ENCODE data around the gene ATP1A1.

ATP1A1 gene

DNA sequence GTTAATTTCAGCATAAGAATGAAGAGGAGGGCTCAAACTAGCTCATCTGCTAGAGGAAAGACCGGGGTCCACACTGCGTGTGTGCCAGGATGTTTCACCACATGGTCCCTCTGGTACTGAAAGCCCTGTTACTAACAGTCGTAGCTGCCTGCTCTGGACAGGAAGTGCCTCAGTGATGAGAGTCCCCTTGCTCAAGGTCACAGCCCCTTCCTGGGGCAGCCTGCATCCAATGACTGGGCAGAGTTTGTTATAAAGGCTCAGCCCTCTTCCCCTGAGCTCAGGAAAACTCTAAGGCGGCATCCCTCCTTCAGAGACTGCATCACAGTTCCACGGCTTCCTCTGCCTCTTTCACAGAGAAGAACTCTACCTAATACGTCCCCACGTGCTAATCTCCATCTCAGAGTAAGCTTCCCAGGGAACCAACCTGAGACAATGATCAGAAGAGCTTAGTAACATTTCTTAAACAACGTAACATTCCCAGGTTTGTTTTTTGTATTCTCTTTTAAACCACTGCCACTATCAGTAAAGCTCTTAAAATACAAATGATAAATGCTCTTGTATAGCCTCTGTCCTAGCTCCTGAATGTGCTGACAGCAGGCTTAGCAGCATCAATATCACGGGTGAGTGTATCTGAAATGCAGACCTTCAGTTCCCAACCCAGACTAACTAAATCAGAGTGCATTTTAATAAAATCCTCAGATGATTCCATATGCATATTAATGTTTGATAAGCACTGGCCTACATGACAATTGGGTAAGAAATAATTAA is 38.0 kb upstream of the ATP1A1 start:
- TF ChIP-seq POLR2A (IDR thresholded peaks at IDR 0.05; ENCODE audit: low read depth, low read length): no peak
- DNase-seq (ENCODE audit: insufficient read length, low spot score): no peak
- FAIRE-seq: no peak

DNA sequence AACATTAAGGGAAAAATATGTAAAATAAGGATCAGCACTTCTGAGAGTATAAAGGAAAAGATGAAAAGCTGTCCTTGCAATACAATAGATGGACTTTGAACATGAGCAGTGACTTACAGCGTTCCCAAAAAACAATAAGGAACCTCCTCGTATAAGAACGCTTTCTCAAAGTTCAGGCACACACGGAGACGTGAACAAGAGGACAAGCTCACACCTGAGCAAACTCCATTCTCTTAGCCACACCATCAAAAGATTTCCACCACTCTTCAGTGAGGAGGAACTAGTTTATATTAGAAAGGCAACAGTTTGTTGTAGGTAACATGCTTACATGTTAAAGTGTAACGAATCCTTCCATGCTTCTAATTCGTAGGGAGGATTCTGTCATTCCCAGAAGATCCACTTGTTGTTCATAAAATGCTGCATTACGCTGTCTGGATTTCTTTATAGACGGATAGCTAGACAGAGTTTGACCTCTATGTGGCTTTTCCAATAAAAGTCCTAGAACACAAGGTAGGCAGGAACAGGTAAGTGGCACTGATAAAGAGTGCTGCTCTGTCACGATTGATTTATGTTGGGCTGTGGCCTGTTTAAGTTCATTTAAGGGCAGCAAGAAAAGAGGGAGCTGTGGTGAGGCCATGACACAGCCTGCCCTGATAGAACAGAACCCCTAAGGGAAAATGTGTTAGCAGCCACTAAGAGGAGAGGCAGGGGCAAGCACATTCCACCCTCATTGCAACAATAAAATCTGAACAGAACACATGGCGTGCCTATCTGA is 37.0 kb upstream of the ATP1A1 start:
- DNase-seq (ENCODE audit: insufficient read length, low spot score) (no peak), FAIRE-seq (no peak)
- no peak for TF ChIP-seq POLR2A (IDR thresholded peaks at IDR 0.05; ENCODE audit: low read depth, low read length)

DNA sequence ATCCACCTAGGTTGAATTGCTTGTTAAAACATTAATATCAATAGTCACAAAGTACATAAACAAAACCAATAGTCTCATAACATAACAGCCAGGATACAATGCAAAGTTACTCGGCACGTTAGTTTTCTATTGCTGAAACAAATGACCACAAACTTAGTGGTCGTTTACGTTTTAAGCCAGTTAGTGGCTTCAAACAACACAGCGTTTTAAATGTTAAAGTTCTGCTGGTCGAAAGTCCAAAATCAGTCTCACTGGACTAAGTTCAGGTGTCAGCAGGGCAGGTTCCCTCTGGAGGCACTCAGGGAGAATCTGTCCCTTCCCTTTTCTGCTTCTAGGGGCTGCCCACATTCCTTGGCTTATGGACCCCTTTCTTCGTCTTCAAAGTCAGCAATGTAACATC is 35.6 kb upstream of the ATP1A1 start:
- FAIRE-seq: no peak
- no peak for DNase-seq (ENCODE audit: insufficient read length, low spot score)
- TF ChIP-seq POLR2A (IDR thresholded peaks at IDR 0.05; ENCODE audit: low read depth, low read length): no peak

DNA sequence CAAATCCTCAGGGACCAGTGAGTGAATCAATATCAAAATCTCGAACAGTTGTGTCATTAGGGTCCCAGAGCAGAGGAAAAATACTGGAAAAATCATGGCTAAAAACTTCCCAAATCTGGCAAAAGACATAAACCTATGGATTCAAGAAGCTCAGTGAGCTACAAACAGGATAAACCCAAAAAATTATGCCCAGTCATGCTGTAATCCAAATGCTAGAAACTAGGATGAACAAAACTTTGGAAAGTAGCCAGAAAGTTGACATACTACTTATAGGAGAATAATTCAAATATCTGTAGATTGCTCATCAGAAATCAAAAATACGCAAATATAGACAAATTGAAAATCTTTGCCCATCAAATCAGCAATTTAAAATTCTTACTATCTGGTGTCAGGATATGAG is 34.6 kb upstream of the ATP1A1 start:
- FAIRE-seq (no peak), DNase-seq (ENCODE audit: insufficient read length, low spot score) (no peak)
- no peak for TF ChIP-seq POLR2A (IDR thresholded peaks at IDR 0.05; ENCODE audit: low read depth, low read length)

DNA sequence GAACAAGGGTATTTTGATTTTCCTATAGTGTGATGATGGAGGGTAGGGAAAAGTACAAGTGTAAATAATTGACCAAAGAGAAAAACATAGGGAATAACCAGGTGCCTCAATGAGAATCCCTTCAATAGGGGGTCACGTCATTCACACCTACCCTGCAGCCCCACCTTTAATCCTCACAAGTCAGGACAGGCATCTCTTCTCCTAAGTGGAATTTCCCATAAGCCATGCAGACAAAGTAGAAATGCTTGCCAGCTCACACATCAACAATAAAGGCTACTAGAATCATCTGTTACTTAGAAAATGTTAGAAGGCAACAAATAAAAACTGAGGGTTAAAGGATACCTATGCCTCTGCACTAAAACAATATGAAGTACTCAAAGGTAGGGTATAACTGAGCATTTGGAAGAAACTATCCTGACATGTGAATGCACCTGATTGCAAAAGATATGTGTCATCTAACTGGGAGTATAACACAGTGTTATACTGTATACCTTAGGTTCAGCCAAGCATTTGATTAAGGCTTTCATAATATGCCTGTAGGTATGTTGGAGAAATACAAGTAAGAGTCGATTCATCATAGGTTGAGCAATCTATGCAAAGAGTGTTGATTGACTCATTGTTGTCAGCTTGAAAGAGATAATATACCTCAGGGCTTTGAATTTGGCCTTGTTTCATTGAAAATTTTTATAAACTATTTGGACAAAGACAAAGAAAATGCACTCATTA is 32.4 kb upstream of the ATP1A1 start:
- TF ChIP-seq POLR2A (IDR thresholded peaks at IDR 0.05; ENCODE audit: low read depth, low read length): no peak
- FAIRE-seq (no peak), DNase-seq (ENCODE audit: insufficient read length, low spot score) (no peak)

DNA sequence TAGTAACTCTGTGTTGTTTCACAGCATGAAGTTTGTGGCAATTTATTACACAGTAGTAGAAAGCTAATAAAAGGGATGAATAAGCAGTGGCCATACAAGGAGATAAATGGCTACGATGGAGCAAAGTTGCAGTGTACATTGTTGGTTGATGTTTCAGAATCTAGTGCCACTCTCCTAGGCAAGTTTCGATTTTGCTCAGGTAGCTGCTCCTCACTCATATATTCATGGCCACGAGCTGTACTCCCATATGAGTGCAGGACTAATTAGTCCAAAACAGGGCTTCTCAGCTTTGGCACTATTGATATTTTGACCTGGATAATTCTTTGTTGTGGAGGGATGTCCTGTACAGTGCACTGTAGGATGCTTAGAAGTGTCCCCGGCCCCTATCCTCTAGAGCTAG is 30.0 kb upstream of the ATP1A1 start:
- no peak for DNase-seq (ENCODE audit: insufficient read length, low spot score)
- TF ChIP-seq POLR2A (IDR thresholded peaks at IDR 0.05; ENCODE audit: low read depth, low read length): no peak
- no peak for FAIRE-seq

DNA sequence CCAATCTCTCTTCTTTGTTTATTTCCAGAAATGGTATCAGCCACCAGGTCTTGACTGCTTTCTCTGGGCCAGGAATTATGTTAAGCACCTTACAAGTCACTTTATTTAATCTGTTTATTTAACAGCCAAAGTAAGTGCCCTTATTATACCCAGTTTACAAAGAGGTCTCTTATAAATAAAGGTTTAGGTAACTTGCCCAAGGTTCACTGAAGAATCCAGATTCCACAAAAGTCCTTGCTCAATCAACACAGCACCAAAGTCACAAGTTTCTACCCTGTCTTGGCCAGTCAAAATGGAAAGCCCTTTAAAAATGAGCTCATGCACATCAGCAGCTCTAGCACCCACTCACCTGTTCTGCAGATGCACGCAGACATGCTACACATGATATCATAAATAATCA is 28.0 kb upstream of the ATP1A1 start:
- TF ChIP-seq POLR2A (IDR thresholded peaks at IDR 0.05; ENCODE audit: low read depth, low read length): no peak
- FAIRE-seq: no peak
- DNase-seq (ENCODE audit: insufficient read length, low spot score): no peak

DNA sequence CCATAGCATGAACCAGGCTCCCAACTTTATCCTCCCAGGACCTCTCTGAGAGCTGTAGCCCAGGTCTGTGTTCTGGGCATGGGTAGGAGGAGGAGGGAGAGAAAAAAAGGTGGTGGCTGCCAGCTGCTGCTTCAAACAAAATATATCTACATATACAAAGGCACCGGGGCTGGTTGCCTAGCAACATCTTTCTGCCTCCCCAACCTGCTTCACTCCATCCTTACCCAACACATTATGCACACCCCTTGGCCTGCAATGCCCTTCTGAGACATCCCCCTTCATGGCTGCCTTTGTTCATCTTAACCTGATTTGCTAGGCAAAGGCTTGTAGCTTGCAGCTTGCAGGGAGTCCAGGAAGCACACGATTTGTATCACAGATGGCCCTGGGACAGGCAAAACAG is 27.2 kb upstream of the ATP1A1 start:
- no peak for FAIRE-seq
- no peak for TF ChIP-seq POLR2A (IDR thresholded peaks at IDR 0.05; ENCODE audit: low read depth, low read length)
- no peak for DNase-seq (ENCODE audit: insufficient read length, low spot score)

DNA sequence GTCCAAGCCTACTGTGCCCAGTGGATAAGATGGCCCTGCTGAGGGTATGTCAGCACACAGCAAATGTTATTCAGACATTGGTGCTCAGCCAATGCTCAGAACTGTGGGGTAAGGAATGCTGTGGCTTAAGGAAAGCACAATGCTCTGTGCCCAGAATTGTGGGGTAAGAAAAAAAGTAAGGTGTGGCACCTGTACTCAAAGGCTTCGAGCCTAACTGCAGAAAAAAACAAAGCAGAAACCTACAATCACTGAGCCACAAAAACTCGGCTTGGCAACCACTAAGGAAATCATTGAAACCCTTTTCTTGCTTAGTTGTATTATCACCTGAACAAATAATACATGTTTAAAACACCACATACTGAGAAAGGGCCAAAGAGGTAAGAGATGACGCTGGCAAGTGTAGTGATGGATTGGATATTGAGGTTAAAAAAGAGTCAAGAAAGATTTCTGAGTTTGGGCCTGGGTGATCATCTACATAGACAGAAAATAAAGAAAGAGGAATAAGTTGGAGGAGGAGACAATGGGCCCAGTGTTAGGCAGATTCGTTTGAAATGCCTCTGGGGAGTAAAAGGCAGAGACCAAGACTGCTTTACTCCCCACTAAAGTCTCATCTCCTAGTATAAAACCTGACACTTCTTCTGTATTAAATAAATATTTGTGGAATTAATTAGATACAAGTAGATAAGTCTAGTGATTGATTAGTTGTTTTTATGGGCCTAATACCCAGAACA is 25.9 kb upstream of the ATP1A1 start:
- no peak for TF ChIP-seq POLR2A (IDR thresholded peaks at IDR 0.05; ENCODE audit: low read depth, low read length)
- DNase-seq (ENCODE audit: insufficient read length, low spot score): no peak
- FAIRE-seq: no peak

DNA sequence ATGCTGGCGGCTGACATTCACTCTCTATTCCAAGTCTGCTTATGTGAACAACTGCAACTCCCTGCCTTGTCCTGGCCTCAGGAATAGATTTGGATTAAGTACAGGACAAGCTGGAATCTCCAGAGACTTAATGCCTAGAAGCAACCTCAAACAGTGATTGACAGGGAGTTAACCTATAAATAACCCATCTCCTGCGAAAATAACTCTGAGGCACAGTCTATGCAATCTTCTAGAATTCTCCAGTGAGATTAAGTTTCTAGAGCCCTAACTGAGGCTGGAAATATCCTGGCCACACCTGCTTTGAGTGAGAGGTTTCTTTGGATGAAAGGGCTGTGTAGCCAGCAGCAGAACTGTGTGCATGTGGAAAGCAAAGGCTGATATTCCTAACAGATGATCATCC is 25.3 kb upstream of the ATP1A1 start:
- DNase-seq (ENCODE audit: insufficient read length, low spot score) (no peak), FAIRE-seq (no peak)
- TF ChIP-seq POLR2A (IDR thresholded peaks at IDR 0.05; ENCODE audit: low read depth, low read length): no peak

DNA sequence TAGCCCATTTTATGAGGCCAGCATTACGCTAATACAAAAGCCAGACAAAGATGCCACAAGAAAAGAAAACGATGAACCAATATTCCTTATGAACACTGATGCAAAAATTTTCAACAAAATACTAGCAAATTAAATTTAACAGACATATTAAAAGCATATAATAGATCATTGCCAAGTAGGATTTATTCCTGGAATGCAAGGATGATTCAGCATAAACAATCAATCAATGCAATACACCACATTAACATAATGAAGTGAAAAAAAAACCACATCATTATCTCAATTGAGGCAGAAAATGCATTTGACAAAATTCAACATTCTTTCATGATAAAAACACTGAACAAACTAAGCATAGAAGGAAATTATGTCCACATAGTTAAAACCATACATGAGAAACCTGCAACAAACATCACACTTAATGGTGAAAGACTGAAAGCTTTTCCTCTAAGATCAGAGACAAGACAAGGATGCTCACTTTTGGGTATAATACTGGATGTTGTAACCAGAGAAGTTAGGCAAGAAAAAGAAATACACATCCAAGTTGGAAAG is 22.9 kb upstream of the ATP1A1 start:
- DNase-seq (ENCODE audit: insufficient read length, low spot score) (no peak), FAIRE-seq (no peak)
- TF ChIP-seq POLR2A (IDR thresholded peaks at IDR 0.05; ENCODE audit: low read depth, low read length): no peak

DNA sequence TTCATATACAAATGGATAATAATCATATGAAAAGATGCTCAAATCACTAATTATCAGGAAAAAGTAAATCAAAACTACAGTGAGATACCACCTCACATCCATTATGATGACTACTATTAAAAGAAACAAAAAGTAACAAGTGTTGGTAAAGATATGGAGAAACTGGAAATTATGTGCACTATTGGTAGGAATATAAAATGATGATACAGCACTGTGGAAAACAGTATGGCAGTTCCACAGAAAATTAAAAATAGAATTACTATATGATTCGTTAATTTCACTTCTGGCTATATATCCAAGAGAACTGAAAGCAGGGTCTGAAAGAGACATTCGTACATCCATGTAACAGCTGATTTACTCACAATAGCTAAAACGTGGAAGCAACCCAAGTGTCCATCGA is 21.1 kb upstream of the ATP1A1 start:
- DNase-seq (ENCODE audit: insufficient read length, low spot score) (no peak), FAIRE-seq (no peak)
- TF ChIP-seq POLR2A (IDR thresholded peaks at IDR 0.05; ENCODE audit: low read depth, low read length): no peak

DNA sequence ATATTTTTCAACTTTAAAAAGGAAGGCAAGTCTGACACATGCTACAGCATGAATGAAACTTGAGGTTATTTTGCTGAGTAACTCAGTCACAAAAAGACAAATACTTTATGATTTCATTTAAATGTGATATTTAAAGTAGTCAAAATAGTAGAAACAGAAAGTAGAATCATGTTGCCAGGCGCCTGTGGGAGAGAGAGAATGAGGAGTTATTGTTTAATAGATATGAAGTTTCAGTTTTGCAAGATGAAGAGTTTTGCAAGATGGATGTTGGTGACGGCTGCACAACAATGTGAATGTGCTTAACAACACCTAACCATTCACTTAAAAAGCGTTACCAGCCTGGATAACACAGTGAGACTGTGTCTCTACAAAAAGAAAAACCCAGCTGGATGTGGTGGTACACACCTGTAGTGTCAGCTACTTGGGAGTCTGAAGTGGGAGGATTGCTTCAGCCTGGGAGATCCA is 20.7 kb upstream of the ATP1A1 start:
- FAIRE-seq: no peak
- DNase-seq (ENCODE audit: insufficient read length, low spot score): no peak
- TF ChIP-seq POLR2A (IDR thresholded peaks at IDR 0.05; ENCODE audit: low read depth, low read length): no peak
